Astrocyte (in vitro differentiated cells and primary cell): ENCODE results near the gene NBEAL1.

ENCODE experiments used
- EZH2 ChIP-seq: IDR thresholded peaks from 2 replicates; pipeline ENCODE4 v1.6.1; 2012; ENCODE audit warnings: mild to moderate bottlenecking, low read length, inconsistent platforms; ENCODE audit not compliant: insufficient read depth
- TF ChIP-seq, protein P1 (sequence below): IDR thresholded peaks from 2 replicates; pipeline ENCODE4 v1.5.1; 2011; ENCODE audit warnings: low read depth, mild to moderate bottlenecking, inconsistent platforms, low read length, moderate library complexity; ENCODE audit not compliant: insufficient read depth

DNA sequence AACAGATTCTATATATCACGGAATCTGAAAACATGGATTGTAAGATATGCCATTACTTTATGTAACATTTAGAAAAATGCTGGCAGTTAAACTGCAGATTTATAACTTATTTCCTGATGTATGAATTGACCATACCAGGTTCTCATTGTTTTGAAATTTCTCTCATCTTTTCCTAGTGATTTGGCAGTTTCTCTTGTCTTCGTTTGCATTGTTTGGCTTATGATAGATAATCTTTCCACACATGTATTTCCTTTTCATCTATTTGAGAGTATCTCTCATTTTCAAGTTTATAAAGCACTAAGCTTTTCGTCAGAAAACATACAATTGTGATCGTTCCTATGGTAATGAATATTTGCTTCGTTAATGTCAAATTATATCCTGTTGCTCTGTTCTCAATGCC is 16.3 kb downstream of the NBEAL1 start:
- TF ChIP-seq, protein P1, sequence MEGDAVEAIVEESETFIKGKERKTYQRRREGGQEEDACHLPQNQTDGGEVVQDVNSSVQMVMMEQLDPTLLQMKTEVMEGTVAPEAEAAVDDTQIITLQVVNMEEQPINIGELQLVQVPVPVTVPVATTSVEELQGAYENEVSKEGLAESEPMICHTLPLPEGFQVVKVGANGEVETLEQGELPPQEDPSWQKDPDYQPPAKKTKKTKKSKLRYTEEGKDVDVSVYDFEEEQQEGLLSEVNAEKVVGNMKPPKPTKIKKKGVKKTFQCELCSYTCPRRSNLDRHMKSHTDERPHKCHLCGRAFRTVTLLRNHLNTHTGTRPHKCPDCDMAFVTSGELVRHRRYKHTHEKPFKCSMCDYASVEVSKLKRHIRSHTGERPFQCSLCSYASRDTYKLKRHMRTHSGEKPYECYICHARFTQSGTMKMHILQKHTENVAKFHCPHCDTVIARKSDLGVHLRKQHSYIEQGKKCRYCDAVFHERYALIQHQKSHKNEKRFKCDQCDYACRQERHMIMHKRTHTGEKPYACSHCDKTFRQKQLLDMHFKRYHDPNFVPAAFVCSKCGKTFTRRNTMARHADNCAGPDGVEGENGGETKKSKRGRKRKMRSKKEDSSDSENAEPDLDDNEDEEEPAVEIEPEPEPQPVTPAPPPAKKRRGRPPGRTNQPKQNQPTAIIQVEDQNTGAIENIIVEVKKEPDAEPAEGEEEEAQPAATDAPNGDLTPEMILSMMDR, result no peak
- TF ChIP-seq EZH2, result no peak
